Testis (tissue), 2 donors: ENCODE results near the gene DIS3L.

Experiments
- CTCF ChIP-seq, 3 experiments: fragments of 450-650 bp in 2 of 3; fragments of 200-600 bp in 1 of 3; sonication (generic) in 1 of 3; IDR thresholded peaks; one replicate each; pipeline ENCODE4 v1.5.1; 2016 to 2019; ENCODE audit warnings: antibody characterized with exemption in 3 of 3, mild to moderate bottlenecking in 2 of 3, moderate library complexity in 1 of 3
- POLR2A ChIP-seq: fragments of 450-650 bp; IDR thresholded peaks from one replicate; pipeline ENCODE4 v1.6.1; 2017; ENCODE audit warnings: antibody characterized with exemption, mild to moderate bottlenecking, moderate library complexity

DNA sequence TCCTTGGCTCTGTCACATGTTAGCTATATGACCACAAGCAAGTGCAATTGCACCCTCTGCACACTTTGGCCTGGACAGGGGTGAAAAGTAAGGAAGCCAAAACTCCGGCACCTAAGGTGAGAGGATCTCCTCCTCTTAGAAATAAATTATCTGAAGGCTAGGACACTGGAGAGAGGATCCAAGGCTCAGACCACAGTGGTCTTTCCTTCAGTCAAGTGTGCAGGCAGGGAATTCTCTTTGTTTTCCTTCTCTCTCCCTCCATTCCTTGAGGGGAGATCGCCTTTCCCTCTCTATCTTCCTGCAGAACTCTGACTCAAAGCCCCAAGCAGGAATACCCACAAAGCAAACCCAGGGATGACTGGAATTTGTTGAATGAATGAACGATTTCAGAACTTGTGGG lies 36.7 kb upstream of the DIS3L start:
- TF ChIP-seq CTCF (IDR thresholded peaks at IDR 0.05) = no peak
- TF ChIP-seq POLR2A = no peak
